Smooth muscle cell (in vitro differentiated cells): Measurements from ENCODE around the gene NRF1. TPM values are rescaled to one million over a fixed set of nuclear protein-coding genes. Genes with fewer than 3 reads are reported as not detected.

Source experiments
- DNase-seq: peaks from one replicate; lab custom pipeline; 2025; ENCODE audit not compliant: unreplicated experiment; lab: John Stamatoyannopoulos, UW
- H2AFZ ChIP-seq: fragments of 200-600 bp; sonication (generic); 2 replicates; pipeline ENCODE4 v1.6.0; 2016; ENCODE audit warnings: antibody characterized with exemption, low read depth, mild to moderate bottlenecking
- H3F3A ChIP-seq: fragments of 200-600 bp; sonication (generic); 2 replicates; pipeline ENCODE4 v1.6.0; 2017; ENCODE audit warnings: antibody characterized with exemption, low read depth
- H3K27ac ChIP-seq: fragments of 200-600 bp; sonication (generic); 2 replicates; pipeline ENCODE4 v1.5.1; 2016; ENCODE audit warnings: low read depth, mild to moderate bottlenecking
- H3K27me3 ChIP-seq: fragments of 200-600 bp; sonication (generic); 2 replicates; pipeline ENCODE4 v1.6.1; 2016; ENCODE audit warnings: low read depth, mild to moderate bottlenecking
- H3K36me3 ChIP-seq: fragments of 200-600 bp; sonication (generic); 2 replicates; pipeline ENCODE4 v1.5.1; 2016; ENCODE audit warnings: low read depth
- H3K4me1 ChIP-seq: fragments of 200-600 bp; sonication (generic); 2 replicates; pipeline ENCODE4 v1.5.1; 2016; ENCODE audit warnings: low read depth
- H3K4me2 ChIP-seq: fragments of 200-600 bp; sonication (generic); 2 replicates; pipeline ENCODE4 v1.6.0; 2016; ENCODE audit warnings: mild to moderate bottlenecking
- H3K4me3 ChIP-seq: fragments of 200-600 bp; sonication (generic); 2 replicates; pipeline ENCODE4 v1.5.1; 2016; ENCODE audit warnings: mild to moderate bottlenecking
- H3K79me2 ChIP-seq: fragments of 200-600 bp; sonication (generic); 2 replicates; pipeline ENCODE4 v1.6.0; 2016; ENCODE audit warnings: low read depth, mild to moderate bottlenecking
- H3K9ac ChIP-seq: fragments of 200-600 bp; sonication (generic); 2 replicates; pipeline ENCODE4 v1.6.0; 2016; ENCODE audit warnings: low read depth
- H3K9me3 ChIP-seq: fragments of 200-600 bp; sonication (generic); replicated peaks from 2 replicates; pipeline ENCODE4 v1.5.1; 2016; ENCODE audit warnings: low read depth
- H4K20me1 ChIP-seq: fragments of 200-600 bp; sonication (generic); 2 replicates; pipeline ENCODE4 v1.6.0; 2016; ENCODE audit warnings: low read depth
- WGBS: methylation state at CpG from one replicate; pipeline ENCODE4 v1.1.7; 2016; ENCODE audit warnings: low lambda C conversion rate; 5-methylcytosine and 5-hydroxymethylcytosine counted together
- polyA plus RNA-seq: library from polyadenylated mRNA; unstranded; fragments of >200 nt; fragmentation: Nextera tagmentation; extraction: Ambion mirVana; gene quantifications from 2 replicates; pipeline ENCODE4 v1.2.1, GENCODE V29; 2016
- total RNA-seq: library from RNA; depleted of rRNA; stranded (reverse); fragments of >200 nt; gene quantifications from 2 replicates; pipeline ENCODE4 v1.2.3, GENCODE V29; 2014
- TF ChIP-seq, protein P1 (sequence below): fragments of 200-600 bp; sonication (generic); IDR thresholded peaks from 2 replicates; pipeline ENCODE4 v1.5.1; 2017; ENCODE audit warnings: borderline replicate concordance, mild to moderate bottlenecking, antibody characterized with exemption; ENCODE audit not compliant: insufficient read depth, poor library complexity, severe bottlenecking

Gene NRF1
- total and polyA plus RNA-seq, 2 experiments from 2014 or later: 8.9 to 13.4 TPM

GRCh38 chr7:129778770-129779601 lies 167.5 kb downstream of the NRF1 start:
- H3K4me2 ChIP-seq: peak overlapping the region; percentile 83
- no peak overlapping the region for H3K9ac ChIP-seq
- no peak overlapping the region for H3K27ac ChIP-seq
- H3K4me3 ChIP-seq: peak overlapping the region; percentile 58
- peaks cover 32% of the 10 kb centered on the region for H3K4me1 ChIP-seq
- H2AFZ ChIP-seq: no peak overlapping the region
- peaks cover 90% of the 10 kb centered on the region for H3K27me3 ChIP-seq
- TF ChIP-seq, protein P1, sequence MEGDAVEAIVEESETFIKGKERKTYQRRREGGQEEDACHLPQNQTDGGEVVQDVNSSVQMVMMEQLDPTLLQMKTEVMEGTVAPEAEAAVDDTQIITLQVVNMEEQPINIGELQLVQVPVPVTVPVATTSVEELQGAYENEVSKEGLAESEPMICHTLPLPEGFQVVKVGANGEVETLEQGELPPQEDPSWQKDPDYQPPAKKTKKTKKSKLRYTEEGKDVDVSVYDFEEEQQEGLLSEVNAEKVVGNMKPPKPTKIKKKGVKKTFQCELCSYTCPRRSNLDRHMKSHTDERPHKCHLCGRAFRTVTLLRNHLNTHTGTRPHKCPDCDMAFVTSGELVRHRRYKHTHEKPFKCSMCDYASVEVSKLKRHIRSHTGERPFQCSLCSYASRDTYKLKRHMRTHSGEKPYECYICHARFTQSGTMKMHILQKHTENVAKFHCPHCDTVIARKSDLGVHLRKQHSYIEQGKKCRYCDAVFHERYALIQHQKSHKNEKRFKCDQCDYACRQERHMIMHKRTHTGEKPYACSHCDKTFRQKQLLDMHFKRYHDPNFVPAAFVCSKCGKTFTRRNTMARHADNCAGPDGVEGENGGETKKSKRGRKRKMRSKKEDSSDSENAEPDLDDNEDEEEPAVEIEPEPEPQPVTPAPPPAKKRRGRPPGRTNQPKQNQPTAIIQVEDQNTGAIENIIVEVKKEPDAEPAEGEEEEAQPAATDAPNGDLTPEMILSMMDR: peak; percentile 12
- peaks cover 18% of the 10 kb centered on the region for H4K20me1 ChIP-seq
- H3K36me3 ChIP-seq: no peaks in the 10 kb centered on the region
- H3K79me2 ChIP-seq: no peaks in the 10 kb centered on the region
- no peaks in the 10 kb centered on the region for H3K9me3 ChIP-seq
- H3F3A ChIP-seq: no peaks in the 10 kb centered on the region
- WGBS: 2% methylated on average over 66 of the region's 84 CpGs
- no peak for DNase-seq

- no peak overlapping the region for H3K9ac ChIP-seq
- H3K4me3 ChIP-seq: peak overlapping the region; percentile 58
- peaks cover 18% of the 10 kb centered on the region for H4K20me1 ChIP-seq
- H3F3A ChIP-seq: no peaks in the 10 kb centered on the region
- 1% methylated on average over 28 of the region's 76 CpGs for WGBS
- H3K4me2 ChIP-seq: peak overlapping the region; percentile 83
- H2AFZ ChIP-seq: no peak overlapping the region
- H3K9me3 ChIP-seq: no peaks in the 10 kb centered on the region
- no peaks in the 10 kb centered on the region for H3K36me3 ChIP-seq
- peaks cover 32% of the 10 kb centered on the region for H3K4me1 ChIP-seq
- peaks cover 97% of the 10 kb centered on the region for H3K27me3 ChIP-seq
- TF ChIP-seq, protein P1: no peak
- no peak for DNase-seq
- no peaks in the 10 kb centered on the region for H3K79me2 ChIP-seq
- peak overlapping the region; percentile 15 for H3K27ac ChIP-seq
Observed at GRCh38 chr7:129779602-129780256, 168.2 kb downstream of the NRF1 start.

- peak overlapping the region; percentile 58 for H3K4me3 ChIP-seq
- WGBS: 0% methylated on average over 21 of the region's 64 CpGs
- H3K4me1 ChIP-seq: peaks cover 38% of the 10 kb centered on the region
- DNase-seq: no peak
- no peak overlapping the region for H2AFZ ChIP-seq
- H3K4me2 ChIP-seq: peak overlapping the region; percentile 83
- no peaks in the 10 kb centered on the region for H3K9me3 ChIP-seq
- TF ChIP-seq, protein P1: no peak
- peaks cover 99% of the 10 kb centered on the region for H3K27me3 ChIP-seq
- H4K20me1 ChIP-seq: peaks cover 18% of the 10 kb centered on the region
- no peak overlapping the region for H3K9ac ChIP-seq
- no peak overlapping the region for H3K27ac ChIP-seq
- H3K79me2 ChIP-seq: no peaks in the 10 kb centered on the region
- H3F3A ChIP-seq: no peaks in the 10 kb centered on the region
- H3K36me3 ChIP-seq: no peaks in the 10 kb centered on the region
Observed at GRCh38 chr7:129780257-129780973, 168.9 kb downstream of the NRF1 start.
